ENCODE measurements around the gene FLNA. TPM values are rescaled to one million over a fixed set of nuclear protein-coding genes. Genes with fewer than 3 reads are reported as not detected.

FLNA gene
- total and polyA plus RNA-seq, 9 of the 15 experiments (the other 6 are each of a cell fraction or from before 2014, with no cell fraction given): 6.2 to 735 (median 135) TPM

DNA sequence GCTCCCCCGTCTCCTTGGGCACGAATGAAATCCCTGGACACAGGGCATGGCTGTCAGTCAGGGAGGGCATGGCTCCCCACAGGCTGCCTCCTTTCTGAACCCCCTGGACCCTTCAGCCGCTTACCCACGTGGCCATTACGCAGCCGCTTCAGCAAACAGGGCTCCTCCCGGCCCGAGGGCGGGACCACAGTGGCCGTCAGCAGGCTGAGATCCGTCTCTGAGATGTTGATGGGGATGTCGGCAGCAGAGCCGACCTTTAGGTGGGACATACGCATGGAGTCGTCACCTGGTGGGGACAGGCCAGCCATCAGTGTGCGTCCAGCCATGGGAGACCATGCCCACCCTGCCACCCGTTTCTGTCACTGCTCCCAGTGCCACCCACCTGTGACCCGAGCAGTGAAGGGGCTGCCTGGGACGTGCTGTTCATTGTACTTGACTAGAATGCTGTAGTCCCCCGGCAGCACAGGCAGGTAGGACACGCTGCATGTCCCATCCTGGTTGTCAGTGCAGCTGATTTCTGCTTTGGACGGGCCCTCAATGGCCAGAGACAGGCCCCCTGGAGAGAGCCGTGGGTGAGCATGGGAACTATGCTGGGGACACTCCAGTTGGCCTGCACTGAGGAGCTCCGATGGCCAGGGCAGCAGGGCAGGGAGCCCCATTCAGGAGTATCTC, 21.1 kb downstream of the FLNA start:
- TF ChIP-seq RBFOX2 (IDR thresholded peaks at IDR 0.05; ENCODE audit: low read depth, low read length) (peak; percentile 18), RBM22 (IDR thresholded peaks at IDR 0.05; ENCODE audit: low read depth, low read length, poor library complexity, severe bottlenecking) (peak; percentile 61), MAFK (IDR thresholded peaks at IDR 0.05; ENCODE audit: low read length) (no peak), SUPT5H (IDR thresholded peaks at IDR 0.05) (peak; percentile 8; the same call in 1 of the 2 replicates), POLR2G (IDR thresholded peaks at IDR 0.05; ENCODE audit: low read depth, low read length) (peak; percentile 71), ZNF436 (CRISPR knock-in tag; IDR thresholded peaks at IDR 0.05) (no peak)
- CTCF ChIA-PET (ENCODE audit: low intra/inter-chr PET ratio): no interaction called here
- intact Hi-C loops (cut with micrococcal nuclease) (no loop called here), in situ Hi-C loops (cut with MboI) (no loop called here)
- H3K4me1 ChIP-seq (replicated peaks in 1 of 2; ENCODE audit: control insufficient read depth in 2 of 2, insufficient read depth in 2 of 2, low read length in 2 of 2): peaks cover 0 to 48% of the 10 kb centered on the region in 2 experiments; a peak in 2 of 5 replicates
- no peaks in the 10 kb centered on the region for H3K9me3 ChIP-seq (replicated peaks; ENCODE audit: control insufficient read depth, insufficient read depth, low read depth, low read length)
- no peak overlapping the region for H3K4me2 ChIP-seq (ENCODE audit: insufficient read depth, low read length)
- H4K20me1 ChIP-seq (replicated peaks; ENCODE audit: control insufficient read depth, insufficient read depth, low read length): peaks cover 13% of the 10 kb centered on the region
- no peak for DNase-seq (ENCODE audit: extremely low read depth in 1 of 4, low spot score in 3 of 4)
- POLR2A ChIA-PET: interaction anchor here (0.8 to 1.2 kb wide), 2 partner anchors 9 to 12 kb away, joined by 4 read pairs; no protein-coding TSS in a partner anchor
- no peak overlapping the region for H3K4me3 ChIP-seq
- ATAC-seq: no peak
- H3K9me1 ChIP-seq (ENCODE audit: control insufficient read depth, insufficient read depth, low read length): no peaks in the 10 kb centered on the region
- peaks cover 100% of the 10 kb centered on the region; the same call in 2 of the 3 replicates for H3K36me3 ChIP-seq (ENCODE audit: control insufficient read depth, insufficient read depth, low read length)
- no peak for FAIRE-seq
- no peaks in the 10 kb centered on the region for H3K79me2 ChIP-seq (ENCODE audit: control insufficient read depth, insufficient read depth, low read length)
- BruUV-seq (replicated peaks): no TSS peak
- WGBS (ENCODE audit: insufficient coverage, low coverage, missing lambda C conversion rate): 90% methylated on average over 13 of the region's 24 CpGs
- H3K27ac ChIP-seq (ENCODE audit: extremely low read depth, low read depth, low read length): no peak overlapping the region
- H2AFZ ChIP-seq (ENCODE audit: low read depth, low read length): no peak overlapping the region
- H3K27me3 ChIP-seq (ENCODE audit: control insufficient read depth in 2 of 2, insufficient read depth in 2 of 2, low read length in 2 of 2): no peaks in the 10 kb centered on the region
- no peak overlapping the region; a peak in 1 of 4 replicates for H3K9ac ChIP-seq (ENCODE audit: insufficient read depth in 1 of 2, low read depth in 2 of 2, low read length in 2 of 2)
